ENCODE measurements around the gene TBC1D7.
A peak's percentile ranks its signal among the peaks of the same experiment; 100 is the strongest.

TBC1D7 gene

DNA sequence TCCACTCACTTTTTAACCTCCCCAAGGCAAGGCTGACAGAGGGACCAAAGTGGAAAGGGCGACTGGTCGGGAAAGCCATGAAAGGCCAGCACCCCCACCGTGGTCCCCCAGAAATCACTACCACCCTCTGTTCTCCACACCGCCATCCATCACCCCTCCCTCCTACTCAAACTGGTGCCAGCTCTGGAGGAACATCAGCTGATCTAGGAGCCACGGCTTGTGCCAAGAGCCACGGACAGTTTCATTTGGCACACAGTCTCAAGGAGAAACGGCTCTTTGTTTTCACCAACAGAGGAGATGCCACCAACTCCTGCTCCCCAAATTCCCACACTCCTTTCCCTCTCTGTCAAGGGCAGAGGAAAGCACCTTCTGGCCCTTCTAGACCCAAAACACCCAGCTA is 26.0 kb downstream of the TBC1D7 start:
- Histone ChIP-seq H3K4me1 (ENCODE audit: control insufficient read depth in 1 of 2, insufficient read depth in 1 of 2, low read depth in 1 of 2, low read length in 1 of 2) (peaks cover 33 to 45% of the 10 kb centered on the region in 2 experiments), H3K36me3 (peaks cover 52% of the 10 kb centered on the region), H3K9me3 (no peaks in the 10 kb centered on the region), H3K27ac (peak overlapping the region; percentile 91), H3K27me3 (no peaks in the 10 kb centered on the region), H3K4me3 (ENCODE audit: low read depth in 1 of 2, low read length in 1 of 2) (peak overlapping the region; percentile 38)
- TF ChIP-seq, protein P1, sequence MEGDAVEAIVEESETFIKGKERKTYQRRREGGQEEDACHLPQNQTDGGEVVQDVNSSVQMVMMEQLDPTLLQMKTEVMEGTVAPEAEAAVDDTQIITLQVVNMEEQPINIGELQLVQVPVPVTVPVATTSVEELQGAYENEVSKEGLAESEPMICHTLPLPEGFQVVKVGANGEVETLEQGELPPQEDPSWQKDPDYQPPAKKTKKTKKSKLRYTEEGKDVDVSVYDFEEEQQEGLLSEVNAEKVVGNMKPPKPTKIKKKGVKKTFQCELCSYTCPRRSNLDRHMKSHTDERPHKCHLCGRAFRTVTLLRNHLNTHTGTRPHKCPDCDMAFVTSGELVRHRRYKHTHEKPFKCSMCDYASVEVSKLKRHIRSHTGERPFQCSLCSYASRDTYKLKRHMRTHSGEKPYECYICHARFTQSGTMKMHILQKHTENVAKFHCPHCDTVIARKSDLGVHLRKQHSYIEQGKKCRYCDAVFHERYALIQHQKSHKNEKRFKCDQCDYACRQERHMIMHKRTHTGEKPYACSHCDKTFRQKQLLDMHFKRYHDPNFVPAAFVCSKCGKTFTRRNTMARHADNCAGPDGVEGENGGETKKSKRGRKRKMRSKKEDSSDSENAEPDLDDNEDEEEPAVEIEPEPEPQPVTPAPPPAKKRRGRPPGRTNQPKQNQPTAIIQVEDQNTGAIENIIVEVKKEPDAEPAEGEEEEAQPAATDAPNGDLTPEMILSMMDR (IDR thresholded peaks at IDR 0.05) = no peak

DNA sequence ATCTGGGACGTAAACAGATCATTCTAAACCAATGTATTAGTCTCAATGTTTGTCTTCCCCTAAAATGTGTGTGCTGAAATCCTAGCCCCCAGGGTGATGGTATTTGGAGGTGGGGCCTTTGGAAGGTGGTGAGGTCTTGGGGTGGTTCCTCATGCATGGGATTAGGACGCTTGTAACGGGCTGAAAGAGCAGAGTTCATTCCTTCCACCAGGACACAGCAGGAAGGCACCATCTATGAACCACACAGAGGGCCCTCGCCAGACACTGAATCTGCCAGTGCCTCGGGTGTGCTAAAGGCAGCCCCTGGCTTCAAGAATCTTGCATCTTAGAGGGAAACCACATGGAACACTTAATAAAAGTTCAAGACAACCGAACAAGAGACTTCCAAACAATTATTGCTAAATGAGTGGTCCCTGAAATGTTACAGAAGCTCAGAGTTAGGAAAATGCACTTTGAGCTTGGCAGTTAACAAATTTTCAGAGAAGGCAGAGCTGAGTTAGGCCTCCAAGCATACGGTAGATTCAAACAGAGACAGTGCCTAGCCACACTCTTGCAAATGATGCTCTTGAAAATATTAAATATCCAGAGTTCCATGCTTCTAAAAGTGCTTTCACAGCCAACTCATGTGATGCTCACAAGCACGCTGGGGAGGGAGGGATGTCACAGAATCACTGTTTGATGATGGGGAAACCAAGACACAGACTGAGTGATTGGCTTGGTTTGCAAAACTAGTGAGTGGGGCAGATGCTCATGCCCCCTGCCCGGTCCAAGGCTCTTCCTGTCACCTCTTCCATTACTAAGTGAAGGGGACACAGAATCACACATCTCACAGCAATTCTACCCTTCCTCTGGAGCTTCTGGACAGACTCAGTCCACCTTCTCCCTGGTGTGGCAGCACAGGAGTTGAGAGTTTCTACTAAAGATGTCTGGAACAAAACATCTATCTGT is 27.4 kb downstream of the TBC1D7 start:
- H3K27ac ChIP-seq = peak overlapping the region; percentile 91
- TF ChIP-seq, protein P1 (IDR thresholded peaks at IDR 0.05) = no peak
- peaks cover 32 to 42% of the 10 kb centered on the region in 2 experiments for H3K4me1 ChIP-seq (ENCODE audit: control insufficient read depth in 1 of 2, insufficient read depth in 1 of 2, low read depth in 1 of 2, low read length in 1 of 2)
- H3K36me3 ChIP-seq = peaks cover 52% of the 10 kb centered on the region
- no peak overlapping the region for H3K4me3 ChIP-seq (ENCODE audit: low read depth in 1 of 2, low read length in 1 of 2)
- H3K27me3 ChIP-seq = no peaks in the 10 kb centered on the region
- H3K9me3 ChIP-seq = no peaks in the 10 kb centered on the region

DNA sequence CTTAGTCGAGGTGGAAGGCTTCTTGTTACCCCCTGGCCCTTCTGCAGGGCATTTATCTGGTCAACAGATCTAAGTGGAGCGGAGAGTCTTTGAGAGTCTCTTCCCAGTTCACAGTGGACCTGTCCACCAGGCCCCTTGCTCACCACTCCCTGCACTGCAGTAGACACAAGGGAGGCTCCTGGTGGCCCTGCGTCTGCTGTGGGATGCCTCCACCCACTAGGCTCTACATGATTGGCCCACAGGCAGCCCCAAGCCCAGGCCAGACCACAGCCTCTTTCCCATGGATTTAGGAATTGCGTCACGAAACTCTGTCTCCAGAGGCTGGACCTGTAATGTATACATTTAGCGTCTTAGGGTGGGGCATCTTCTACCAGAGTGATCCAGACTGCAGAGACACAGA is 28.4 kb downstream of the TBC1D7 start:
- Histone ChIP-seq H3K9me3 (no peaks in the 10 kb centered on the region), H3K4me1 (ENCODE audit: control insufficient read depth in 1 of 2, insufficient read depth in 1 of 2, low read depth in 1 of 2, low read length in 1 of 2) (peaks cover 41 to 49% of the 10 kb centered on the region in 2 experiments), H3K4me3 (ENCODE audit: low read depth in 1 of 2, low read length in 1 of 2) (no peak overlapping the region), H3K36me3 (peaks cover 42% of the 10 kb centered on the region), H3K27ac (peak overlapping the region; percentile 91), H3K27me3 (no peaks in the 10 kb centered on the region)
- TF ChIP-seq, protein P1 (IDR thresholded peaks at IDR 0.05) = no peak

DNA sequence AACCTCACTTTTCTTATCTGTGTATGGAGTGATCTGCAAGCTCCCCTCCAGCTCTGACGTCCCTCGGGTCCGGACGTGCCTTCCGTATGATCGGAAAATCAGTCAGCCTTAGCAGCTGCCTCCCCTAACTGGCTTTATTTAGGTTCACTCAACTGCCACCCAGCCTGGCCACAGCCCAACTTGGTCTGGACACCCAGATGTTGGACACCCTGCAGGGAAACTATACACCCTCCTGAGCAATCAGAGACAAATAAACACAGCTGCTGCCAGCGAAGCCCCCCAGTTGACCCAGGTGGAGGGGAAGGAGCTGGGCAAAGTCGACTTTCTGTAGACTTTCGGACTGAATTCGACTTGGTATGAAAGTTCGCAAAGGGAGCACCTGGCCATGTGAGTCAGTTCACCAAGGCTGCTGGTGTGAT is 28.9 kb downstream of the TBC1D7 start:
- Histone ChIP-seq H3K4me1 (ENCODE audit: control insufficient read depth in 1 of 2, insufficient read depth in 1 of 2, low read depth in 1 of 2, low read length in 1 of 2) (peaks cover 43 to 49% of the 10 kb centered on the region in 2 experiments), H3K27me3 (no peaks in the 10 kb centered on the region), H3K4me3 (ENCODE audit: low read depth in 1 of 2, low read length in 1 of 2) (no peak overlapping the region), H3K9me3 (no peaks in the 10 kb centered on the region), H3K36me3 (peaks cover 37% of the 10 kb centered on the region), H3K27ac (no peak overlapping the region)
- TF ChIP-seq, protein P1 (IDR thresholded peaks at IDR 0.05) = no peak

DNA sequence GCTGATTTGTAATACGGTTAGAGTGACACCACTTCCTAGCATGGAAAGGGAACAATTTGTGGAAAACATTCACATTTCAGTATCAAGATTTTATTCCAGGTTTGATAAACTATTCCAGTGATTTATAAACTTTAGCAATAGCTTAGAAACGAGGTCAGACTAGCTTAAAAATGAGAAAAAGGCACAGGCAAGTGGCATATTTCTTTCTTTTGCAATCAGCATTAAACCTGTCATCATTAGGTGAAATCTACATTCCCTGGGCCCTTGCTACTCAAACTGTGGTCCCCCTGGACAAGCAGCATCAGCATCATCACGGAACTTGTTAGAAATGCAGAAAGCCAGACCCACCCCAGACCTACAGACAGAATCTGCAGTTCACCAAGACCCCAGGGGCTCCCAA is 29.9 kb downstream of the TBC1D7 start:
- H3K4me3 ChIP-seq (ENCODE audit: low read depth in 1 of 2, low read length in 1 of 2) = no peak overlapping the region
- TF ChIP-seq, protein P1 (IDR thresholded peaks at IDR 0.05) = no peak
- peaks cover 41% of the 10 kb centered on the region for H3K36me3 ChIP-seq
- peaks cover 40 to 47% of the 10 kb centered on the region in 2 experiments for H3K4me1 ChIP-seq (ENCODE audit: control insufficient read depth in 1 of 2, insufficient read depth in 1 of 2, low read depth in 1 of 2, low read length in 1 of 2)
- peak overlapping the region; percentile 25 for H3K27ac ChIP-seq
- H3K27me3 ChIP-seq = no peaks in the 10 kb centered on the region
- no peaks in the 10 kb centered on the region for H3K9me3 ChIP-seq
